Testis (tissue), 2 donors: ENCODE results near the gene ZNF430.

Experiments used
- POLR2A ChIP-seq: fragments of 450-650 bp; IDR thresholded peaks from one replicate; pipeline ENCODE4 v1.6.1; 2017; ENCODE audit warnings: antibody characterized with exemption, mild to moderate bottlenecking, moderate library complexity
- TF ChIP-seq, protein P1 (sequence below), 3 experiments: fragments of 450-650 bp in 2 of 3; fragments of 200-600 bp in 1 of 3; sonication (generic) in 1 of 3; IDR thresholded peaks; one replicate each; pipeline ENCODE4 v1.5.1; 2016 to 2019; ENCODE audit warnings: antibody characterized with exemption in 3 of 3, mild to moderate bottlenecking in 2 of 3, moderate library complexity in 1 of 3

- TF ChIP-seq, protein P1, sequence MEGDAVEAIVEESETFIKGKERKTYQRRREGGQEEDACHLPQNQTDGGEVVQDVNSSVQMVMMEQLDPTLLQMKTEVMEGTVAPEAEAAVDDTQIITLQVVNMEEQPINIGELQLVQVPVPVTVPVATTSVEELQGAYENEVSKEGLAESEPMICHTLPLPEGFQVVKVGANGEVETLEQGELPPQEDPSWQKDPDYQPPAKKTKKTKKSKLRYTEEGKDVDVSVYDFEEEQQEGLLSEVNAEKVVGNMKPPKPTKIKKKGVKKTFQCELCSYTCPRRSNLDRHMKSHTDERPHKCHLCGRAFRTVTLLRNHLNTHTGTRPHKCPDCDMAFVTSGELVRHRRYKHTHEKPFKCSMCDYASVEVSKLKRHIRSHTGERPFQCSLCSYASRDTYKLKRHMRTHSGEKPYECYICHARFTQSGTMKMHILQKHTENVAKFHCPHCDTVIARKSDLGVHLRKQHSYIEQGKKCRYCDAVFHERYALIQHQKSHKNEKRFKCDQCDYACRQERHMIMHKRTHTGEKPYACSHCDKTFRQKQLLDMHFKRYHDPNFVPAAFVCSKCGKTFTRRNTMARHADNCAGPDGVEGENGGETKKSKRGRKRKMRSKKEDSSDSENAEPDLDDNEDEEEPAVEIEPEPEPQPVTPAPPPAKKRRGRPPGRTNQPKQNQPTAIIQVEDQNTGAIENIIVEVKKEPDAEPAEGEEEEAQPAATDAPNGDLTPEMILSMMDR (IDR thresholded peaks at IDR 0.05): no peak
- no peak for TF ChIP-seq POLR2A
These were observed 74.0 kb downstream of the ZNF430 start for GRCh38 chr19:21094347-21095025.
